ENCODE measurements around the gene ECI2. TPM values are rescaled to one million over a fixed set of nuclear protein-coding genes. Genes with fewer than 3 reads are reported as not detected.

The ECI2 gene, protein sequence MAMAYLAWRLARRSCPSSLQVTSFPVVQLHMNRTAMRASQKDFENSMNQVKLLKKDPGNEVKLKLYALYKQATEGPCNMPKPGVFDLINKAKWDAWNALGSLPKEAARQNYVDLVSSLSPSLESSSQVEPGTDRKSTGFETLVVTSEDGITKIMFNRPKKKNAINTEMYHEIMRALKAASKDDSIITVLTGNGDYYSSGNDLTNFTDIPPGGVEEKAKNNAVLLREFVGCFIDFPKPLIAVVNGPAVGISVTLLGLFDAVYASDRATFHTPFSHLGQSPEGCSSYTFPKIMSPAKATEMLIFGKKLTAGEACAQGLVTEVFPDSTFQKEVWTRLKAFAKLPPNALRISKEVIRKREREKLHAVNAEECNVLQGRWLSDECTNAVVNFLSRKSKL
- 26.7 and 46.2 TPM in 2 replicates for total RNA-seq

DNA sequence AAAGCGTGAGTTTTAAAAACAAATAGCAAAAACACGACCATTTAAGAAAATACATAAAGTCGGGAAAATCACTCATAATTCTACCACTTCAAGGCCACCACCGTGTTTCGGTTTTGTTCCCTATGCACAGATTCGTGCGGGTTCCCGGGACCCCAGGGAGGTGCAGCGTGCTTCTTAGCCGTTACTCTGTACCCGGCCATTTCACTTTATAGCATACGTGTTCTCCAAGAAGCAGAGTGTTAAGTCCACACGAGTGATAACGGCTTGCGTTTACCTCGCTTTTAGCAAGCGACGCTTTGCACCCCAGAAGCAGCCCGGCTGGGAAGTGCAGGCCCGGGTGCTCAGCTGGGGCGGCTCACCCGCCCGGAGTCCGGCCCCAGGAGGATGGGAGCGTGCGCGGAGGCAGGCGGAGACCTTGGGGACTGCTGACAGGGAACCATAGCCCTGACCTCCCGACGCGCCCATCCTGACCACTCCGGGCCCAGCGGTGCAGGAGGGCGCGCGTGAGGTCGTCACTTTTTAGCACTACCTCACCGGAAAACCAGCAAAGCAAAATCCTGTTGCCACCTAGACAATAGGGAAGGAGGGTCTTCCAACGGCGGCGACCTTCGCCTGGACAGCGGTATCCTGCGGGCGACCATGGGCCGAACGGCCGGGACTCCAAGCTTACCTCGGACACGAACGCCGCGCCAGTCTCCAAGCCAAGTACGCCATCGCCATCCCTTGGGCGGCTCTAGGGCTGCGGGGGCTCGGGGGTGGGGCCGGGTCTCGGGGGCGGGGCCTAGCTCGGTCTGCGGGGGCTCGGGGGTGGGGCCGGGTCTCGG is at the start of gene ECI2:
ECI2 (minus strand) TSS at position 735 of the 824 bp plus-strand sequence; CDS start at position 720, 15 bp downstream.

DNA sequence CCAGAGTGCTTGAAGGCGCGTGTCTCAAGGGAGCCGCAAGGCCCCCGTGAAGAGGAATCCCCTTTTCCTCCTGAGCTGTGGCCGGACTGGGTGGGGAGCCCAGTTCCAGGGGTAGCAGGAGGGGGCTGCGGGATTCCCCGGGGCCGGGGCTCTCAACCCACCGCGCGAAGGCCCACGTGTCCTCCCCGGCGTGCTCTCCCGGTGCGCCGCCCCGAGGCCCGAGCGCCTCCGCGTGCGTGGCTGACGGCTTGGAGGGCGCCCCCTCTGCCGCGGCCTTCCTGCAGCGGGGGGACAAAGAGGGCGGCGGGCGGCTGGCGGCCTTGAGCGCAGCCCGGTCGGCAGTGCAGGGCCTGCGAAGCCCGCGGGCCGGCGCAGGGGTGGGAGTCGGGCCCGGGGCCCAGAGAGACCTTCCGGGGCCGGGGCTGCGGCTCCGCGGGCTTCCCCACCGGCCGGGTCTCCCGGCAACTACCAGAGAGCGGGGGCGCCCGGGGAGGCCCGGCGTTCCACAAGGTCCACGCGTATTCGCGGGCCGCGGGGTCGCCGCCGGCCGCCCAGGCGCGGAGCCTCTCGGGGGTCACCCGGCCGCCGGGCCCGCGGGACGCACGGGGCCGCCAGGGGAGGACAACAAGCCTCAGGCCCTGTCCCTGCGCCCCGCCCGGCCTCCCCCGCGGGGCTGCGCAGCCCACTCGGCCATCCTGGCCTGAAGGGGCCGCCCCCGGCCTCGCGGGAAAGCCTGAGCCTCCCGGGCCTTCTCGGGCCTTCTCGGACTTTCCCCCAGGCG is 56.5 kb downstream of the ECI2 start, which contains the start of gene FAM217A:
FAM217A (minus strand) TSS at position 447 of the 781 bp plus-strand sequence. CDS start 1,723 bp downstream, outside the sequence.

Other genes with a start within 250 kb of the ECI2 start
- not detected in 2 replicates for gene FAM217A, start 56.4 kb downstream of the ECI2 start, total RNA-seq